Common myeloid progenitor, CD34-positive (primary cell): ENCODE data around the gene CLEC2B.
A peak's percentile ranks its signal among the peaks of the same experiment; 100 is the strongest.

Experiments used
- CTCF ChIA-PET: fragments of 350-600 bp; sonication (Branson Sonifier 250); formaldehyde crosslinking; loops from one replicate; lab custom pipeline; 2021; ENCODE audit warnings: antibody characterized with exemption; lab: Charles Lee
- POLR2A ChIA-PET: fragments of 350-600 bp; sonication (Branson Sonifier 250); formaldehyde crosslinking; loops from one replicate; lab custom pipeline; 2021; ENCODE audit warnings: antibody characterized with exemption; lab: Charles Lee
- DNase-seq, 3 donors: peaks; one replicate each; pipeline versions ENCODE4 v3.0.0 to v3.0.0-alpha.2; 2013
- H3K27ac ChIP-seq, 2 experiments: 1 replicate in 1 of 2; 2 replicates in 1 of 2; pipeline ENCODE4 v1.7.0; 2013; ENCODE audit warnings: inconsistent platforms in 2 of 2, low read length in 2 of 2, mild to moderate bottlenecking in 2 of 2, low read depth in 1 of 2, moderate library complexity in 1 of 2; ENCODE audit not compliant: severe bottlenecking in 2 of 2, insufficient read depth in 1 of 2, poor library complexity in 1 of 2
- H3K27me3 ChIP-seq, 5 experiments: replicated peaks in 2 of 5; 1 replicate in 3 of 5; 2 replicates in 2 of 5; pipeline versions ENCODE4 v1.6.1 to v1.7.0; 2013; ENCODE audit warnings: low read length in 4 of 5, mild to moderate bottlenecking in 2 of 5, moderate library complexity in 2 of 5, inconsistent platforms in 1 of 5; ENCODE audit not compliant: insufficient read depth in 5 of 5, control insufficient read depth in 4 of 5
- H3K36me3 ChIP-seq, 4 experiments: 1 replicate in 2 of 4; 2 replicates in 2 of 4; pipeline versions ENCODE4 v1.6.1 to v1.7.0; 2013; ENCODE audit warnings: low read length in 3 of 4, control low read depth in 1 of 4, mild to moderate bottlenecking in 1 of 4; ENCODE audit not compliant: control insufficient read depth in 4 of 4, insufficient read depth in 4 of 4
- H3K4me1 ChIP-seq, 4 experiments: 1 replicate in 3 of 4; 2 replicates in 1 of 4; pipeline versions ENCODE4 v1.6.1 to v1.7.1; 2013; ENCODE audit warnings: low read length in 3 of 4, mild to moderate bottlenecking in 3 of 4, control low read depth in 1 of 4, inconsistent platforms in 1 of 4, moderate library complexity in 1 of 4; ENCODE audit not compliant: control insufficient read depth in 4 of 4, insufficient read depth in 4 of 4; ENCODE audit errors: control extremely low read depth in 1 of 4
- H3K4me3 ChIP-seq, 7 experiments: 1 replicate in 4 of 7; 2 replicates in 3 of 7; pipeline versions ENCODE4 v1.5.1 to v1.7.0; 2013; ENCODE audit warnings: mild to moderate bottlenecking in 7 of 7, low read length in 6 of 7, moderate library complexity in 6 of 7, inconsistent platforms in 2 of 7, low read depth in 2 of 7, control low read depth in 1 of 7; ENCODE audit not compliant: insufficient read depth in 4 of 7, control insufficient read depth in 1 of 7; ENCODE audit errors: extremely low read depth in 1 of 7
- H3K9me3 ChIP-seq, 5 experiments: 1 replicate in 4 of 5; 2 replicates in 1 of 5; pipeline versions ENCODE4 v1.6.1 to v1.7.1; 2013; ENCODE audit warnings: low read length in 4 of 5, mild to moderate bottlenecking in 2 of 5, inconsistent platforms in 1 of 5, low read depth in 1 of 5, moderate library complexity in 1 of 5; ENCODE audit not compliant: control insufficient read depth in 4 of 5, insufficient read depth in 2 of 5; ENCODE audit errors: control extremely low read depth in 1 of 5
- WGBS: methylation state at CpG from one replicate; pipeline ENCODE4 v1.1.5; 2013; ENCODE audit not compliant: insufficient coverage; 5-methylcytosine and 5-hydroxymethylcytosine counted together

Gene CLEC2B

DNA sequence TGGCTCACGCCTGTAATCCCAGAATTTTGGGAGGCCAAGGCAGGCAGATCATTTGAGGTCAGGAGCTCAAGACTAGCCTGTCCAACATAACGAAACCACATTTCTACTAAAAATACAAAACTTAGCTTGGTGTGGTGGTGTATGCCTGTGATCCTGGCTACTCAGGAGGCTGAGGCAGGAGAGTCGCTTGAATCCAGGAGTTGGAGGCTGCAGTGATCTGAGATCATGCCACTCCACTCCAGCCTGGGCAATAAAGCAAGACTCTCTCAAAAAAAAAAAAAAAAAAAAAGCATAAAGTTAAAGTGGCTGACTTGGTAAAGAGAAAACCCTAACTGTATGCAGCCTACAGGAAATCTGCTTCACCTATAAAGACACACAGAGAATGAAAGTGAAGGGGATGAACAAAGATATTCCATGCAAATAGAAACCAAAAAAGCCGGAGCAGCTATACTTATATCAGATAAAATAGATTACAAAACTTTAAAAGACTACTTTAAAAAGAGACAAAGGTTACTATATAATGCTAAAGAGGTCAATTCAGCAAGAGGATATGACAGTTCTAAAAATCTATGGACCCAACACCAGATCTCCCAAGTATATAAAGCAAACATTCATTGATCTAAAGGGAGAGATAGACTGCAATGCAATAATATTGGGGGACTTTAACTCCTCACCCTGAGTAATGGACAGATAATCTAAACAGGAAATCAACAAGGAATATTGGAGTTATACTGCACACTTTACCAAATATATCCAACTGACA lies 4.1 kb downstream of the CLEC2B start:
- WGBS, result no CpG with 5 or more reads among the region's 4 CpGs
- peak overlapping the region in 6 of 7 experiments; percentile 58 to 99 (median 86) for H3K4me3 ChIP-seq
- peak overlapping the region; percentile 76 to 98 for H3K27ac ChIP-seq
- peak in 2 of 3 donors; percentile 43 to 44 for DNase-seq
- H3K9me3 ChIP-seq, result peaks cover 0 to 19% (median 3%) of the 10 kb centered on the region in 5 experiments
- no peaks in the 10 kb centered on the region for H3K27me3 ChIP-seq
- ChIA-PET CTCF (interaction anchor here (1.4 kb wide), 1 partner anchor 16 kb away, joined by 3 read pairs; no protein-coding TSS in a partner anchor), POLR2A (no interaction called here)
- H3K36me3 ChIP-seq, result peaks cover 2 to 27% (median 5%) of the 10 kb centered on the region in 4 experiments
- H3K4me1 ChIP-seq, result peaks cover 3 to 21% (median 12%) of the 10 kb centered on the region in 4 experiments

DNA sequence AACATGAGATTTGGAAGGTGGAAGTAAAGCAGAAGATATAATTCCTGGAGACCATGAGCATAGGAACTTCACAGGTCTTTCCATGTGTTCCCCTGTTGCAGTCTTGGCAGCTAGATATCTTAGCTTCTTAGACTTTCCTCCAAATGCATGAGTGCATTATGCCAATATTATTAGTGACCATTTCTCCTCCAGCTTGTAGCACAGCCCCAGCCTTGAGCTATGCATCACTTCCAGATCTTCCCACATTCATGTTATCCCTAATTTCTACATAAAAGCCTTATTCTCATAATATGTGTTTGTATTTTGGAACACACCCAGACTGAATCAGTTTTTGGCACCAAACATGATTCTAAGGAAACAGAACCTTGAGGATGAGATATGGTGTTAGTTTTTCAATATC lies 11.0 kb downstream of the CLEC2B start:
- H3K27me3 ChIP-seq, result no peaks in the 10 kb centered on the region
- ChIA-PET POLR2A (no interaction called here), CTCF (no interaction called here)
- peaks cover 0 to 7% (median 0%) of the 10 kb centered on the region in 4 experiments for H3K4me1 ChIP-seq
- H3K9me3 ChIP-seq, result peaks cover 0 to 7% (median 3%) of the 10 kb centered on the region in 5 experiments
- H3K27ac ChIP-seq, result no peak overlapping the region
- no peak overlapping the region for H3K4me3 ChIP-seq
- H3K36me3 ChIP-seq, result peaks cover 14 to 63% (median 24%) of the 10 kb centered on the region in 4 experiments
- no peak for DNase-seq

DNA sequence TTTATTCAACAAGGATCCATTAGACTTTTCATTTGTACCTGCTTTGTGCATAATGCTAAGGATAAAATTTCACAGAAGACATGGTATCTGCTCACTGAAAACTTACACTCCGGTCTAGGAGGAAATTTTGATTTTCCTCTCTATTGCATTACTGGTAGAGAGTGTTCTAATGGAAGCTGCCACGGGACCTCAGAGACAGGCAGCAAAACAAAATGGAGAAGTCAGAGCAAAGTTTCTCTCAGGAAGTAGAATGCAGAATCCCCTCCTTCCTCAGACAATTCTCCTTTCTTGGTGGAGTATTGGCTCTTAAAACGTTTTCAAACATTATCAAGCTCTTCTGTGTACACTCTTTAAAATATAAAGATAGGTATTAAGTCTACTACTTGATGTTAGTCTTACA lies 12.3 kb downstream of the CLEC2B start:
- Histone ChIP-seq H3K27ac (no peak overlapping the region), H3K9me3 (no peaks in the 10 kb centered on the region), H3K36me3 (peaks cover 19 to 65% (median 30%) of the 10 kb centered on the region in 4 experiments), H3K4me1 (peaks cover 0 to 7% (median 0%) of the 10 kb centered on the region in 4 experiments), H3K4me3 (no peak overlapping the region), H3K27me3 (no peaks in the 10 kb centered on the region)
- WGBS, result no CpG with 5 or more reads among the region's 3 CpGs
- no peak for DNase-seq
- POLR2A ChIA-PET, result no interaction called here
- CTCF ChIA-PET, result no interaction called here

- no peak overlapping the region for H3K27ac ChIP-seq
- ChIA-PET CTCF (no interaction called here), POLR2A (no interaction called here)
- 89% methylated on average over 1 of the region's 1 CpG for WGBS
- no peaks in the 10 kb centered on the region for H3K27me3 ChIP-seq
- H3K9me3 ChIP-seq, result no peaks in the 10 kb centered on the region
- H3K4me1 ChIP-seq, result peaks cover 0 to 7% (median 0%) of the 10 kb centered on the region in 4 experiments
- H3K4me3 ChIP-seq, result no peak overlapping the region
- no peak for DNase-seq
- H3K36me3 ChIP-seq, result peaks cover 21 to 68% (median 32%) of the 10 kb centered on the region in 4 experiments
These were observed 13.0 kb downstream of the CLEC2B start for GRCh38 chr12:9856151-9856550.

- Histone ChIP-seq H3K9me3 (peaks cover 0 to 14% (median 3%) of the 10 kb centered on the region in 5 experiments), H3K27me3 (no peaks in the 10 kb centered on the region), H3K4me3 (no peak overlapping the region), H3K36me3 (peaks cover 17 to 57% (median 29%) of the 10 kb centered on the region in 4 experiments), H3K27ac (no peak overlapping the region), H3K4me1 (peaks cover 0 to under 1% (median 0%) of the 10 kb centered on the region in 4 experiments)
- ChIA-PET POLR2A (interaction anchor here (0.6 kb wide), 2 partner anchors 20 to 25 kb away, joined by 4 read pairs; no protein-coding TSS in a partner anchor), CTCF (interaction anchor here (1.3 kb wide), 1 partner anchor 15 kb away, joined by 3 read pairs; no protein-coding TSS in a partner anchor)
- no peak for DNase-seq
- WGBS, result 100% methylated on average over 2 of the region's 2 CpGs
These were observed 17.2 kb downstream of the CLEC2B start for GRCh38 chr12:9851927-9852326.

DNA sequence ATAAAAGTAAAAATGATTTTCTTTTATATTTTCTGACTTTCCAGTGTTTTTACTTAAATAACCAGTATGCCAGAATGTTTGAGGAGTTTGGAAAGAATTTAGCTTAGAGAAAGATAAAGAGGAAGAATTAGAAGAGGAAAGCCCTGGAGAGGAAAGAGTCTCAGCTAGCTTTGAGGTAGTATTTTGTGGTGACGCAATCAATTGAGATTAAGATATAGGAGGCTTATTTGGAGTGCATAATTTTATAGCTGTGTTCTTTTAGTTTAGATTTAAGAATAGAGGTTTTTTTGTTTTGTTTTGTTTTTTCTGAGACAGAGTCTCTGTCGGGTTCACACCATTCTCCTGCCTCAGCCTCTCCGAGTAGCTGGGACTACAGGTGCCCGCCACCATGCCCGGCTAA lies 18.1 kb downstream of the CLEC2B start:
- POLR2A ChIA-PET, result no interaction called here
- Histone ChIP-seq H3K4me3 (no peak overlapping the region), H3K4me1 (no peaks in the 10 kb centered on the region), H3K9me3 (peaks cover 0 to 16% (median 5%) of the 10 kb centered on the region in 5 experiments), H3K27me3 (no peaks in the 10 kb centered on the region), H3K27ac (no peak overlapping the region), H3K36me3 (peaks cover 17 to 50% (median 27%) of the 10 kb centered on the region in 4 experiments)
- CTCF ChIA-PET, result interaction anchor here (1.3 kb wide), 1 partner anchor 15 kb away, joined by 3 read pairs; no protein-coding TSS in a partner anchor
- WGBS, result 100% methylated on average over 1 of the region's 5 CpGs
- no peak for DNase-seq

GRCh38 chr12:9848899-9849298 lies 20.3 kb downstream of the CLEC2B start:
- ChIA-PET CTCF (interaction anchor here (0.7 to 1.4 kb wide), 3 partner anchors 15 to 47 kb away, joined by 3 read pairs; no protein-coding TSS in a partner anchor), POLR2A (no interaction called here)
- no peaks in the 10 kb centered on the region for H3K27me3 ChIP-seq
- no peak overlapping the region for H3K4me3 ChIP-seq
- peaks cover 13 to 31% (median 18%) of the 10 kb centered on the region in 4 experiments for H3K36me3 ChIP-seq
- peaks cover 0 to 16% (median 5%) of the 10 kb centered on the region in 5 experiments for H3K9me3 ChIP-seq
- H3K4me1 ChIP-seq, result no peaks in the 10 kb centered on the region
- H3K27ac ChIP-seq, result no peak overlapping the region
- DNase-seq, result no peak
- 95% methylated on average over 4 of the region's 5 CpGs for WGBS
